GM21367 (cell line): ENCODE measurements around the gene SLC23A1.
A peak's percentile ranks its signal among the peaks of the same experiment; 100 is the strongest.
"Not testable (repeated sequence)": the region's sequence is repeated elsewhere in the genome, so short reads cannot be mapped to it uniquely, and the experiment has no call there.

Experiments used
- ATAC-seq: cut with Tn5 transposase; IDR thresholded peaks from one replicate; pipeline ENCODE4 v1.9.1; 2021; ENCODE audit not compliant: unreplicated experiment

SLC23A1 gene

DNA sequence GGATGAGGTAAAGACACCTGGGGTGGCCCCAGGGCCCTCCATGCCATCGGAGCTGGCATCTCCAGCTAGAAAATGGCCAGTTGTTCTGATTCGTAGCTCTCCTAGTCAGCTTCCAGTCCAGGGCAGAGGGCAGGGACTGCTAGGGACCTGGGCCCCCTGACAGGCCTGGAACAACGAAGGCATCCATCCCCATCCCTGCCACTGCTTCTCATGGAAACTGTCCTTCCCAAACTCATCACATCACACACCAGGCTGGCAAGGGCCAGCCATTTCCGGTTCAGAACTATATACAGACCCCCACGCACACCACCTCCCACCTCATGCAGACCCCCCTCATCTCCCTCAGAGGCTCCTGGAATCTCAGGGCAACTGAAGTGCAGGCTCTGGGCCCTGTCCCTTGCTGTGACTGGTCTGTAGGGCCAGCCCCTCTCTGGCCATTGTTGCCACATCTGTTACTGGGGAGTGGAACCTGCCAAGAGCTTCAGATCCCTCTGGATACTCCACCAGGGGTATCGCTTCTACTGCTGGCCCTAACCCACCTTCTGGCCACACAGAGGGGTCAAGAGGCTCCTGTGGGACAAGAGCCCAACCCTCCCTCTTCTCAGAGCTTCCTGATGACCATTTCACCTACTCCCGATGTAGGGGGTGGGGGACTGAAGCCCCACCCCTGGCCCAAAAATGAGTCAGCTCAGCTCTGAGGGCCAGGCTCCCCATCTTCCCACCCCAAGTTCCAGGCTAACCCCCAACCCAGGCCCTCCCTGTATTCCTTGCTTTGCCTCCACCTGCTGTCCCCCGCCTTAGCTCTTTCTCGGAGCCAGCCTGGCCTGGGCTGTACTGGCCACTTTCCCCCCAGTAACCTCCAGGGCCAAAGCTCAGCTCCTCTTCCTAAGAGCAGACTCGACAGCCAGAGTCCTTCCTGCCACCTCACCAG is 7.8 kb upstream of the SLC23A1 start:
- ATAC-seq = no peak

GRCh38 chr5:139389701-139390638 is 6.9 kb upstream of the SLC23A1 start, which contains the start of gene MZB1:
Gene MZB1, minus strand, starts transcription at chr5:139389913. Its CDS starts 57 bp downstream, at chr5:139389856.
- ATAC-seq = peak; percentile 37

- no peak for ATAC-seq
Observed at GRCh38 chr5:139388198-139388821, 5.2 kb upstream of the SLC23A1 start.

GRCh38 chr5:139387611-139388197 is 4.6 kb upstream of the SLC23A1 start:
- ATAC-seq = no peak

DNA sequence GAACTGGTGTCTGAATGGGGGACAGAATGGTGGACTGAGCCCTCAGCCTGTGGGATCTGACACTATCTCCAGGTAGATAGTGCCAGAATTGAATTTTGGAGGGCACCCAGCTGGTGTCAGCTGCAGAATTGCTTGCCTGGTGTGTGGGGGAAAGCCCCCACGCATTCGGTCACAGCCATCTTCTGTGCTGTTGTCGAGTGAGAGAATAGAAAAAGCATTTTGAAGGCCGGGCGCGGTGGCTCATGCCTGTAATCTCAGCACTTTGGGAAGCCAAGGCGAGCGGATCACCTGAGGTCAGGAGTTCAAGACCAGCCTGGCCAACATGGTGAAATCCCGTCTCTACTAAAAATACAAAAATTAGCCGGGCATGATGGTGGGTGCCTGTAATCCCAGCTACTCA is 3.9 kb upstream of the SLC23A1 start:
- ATAC-seq = not testable (repeated sequence)

DNA sequence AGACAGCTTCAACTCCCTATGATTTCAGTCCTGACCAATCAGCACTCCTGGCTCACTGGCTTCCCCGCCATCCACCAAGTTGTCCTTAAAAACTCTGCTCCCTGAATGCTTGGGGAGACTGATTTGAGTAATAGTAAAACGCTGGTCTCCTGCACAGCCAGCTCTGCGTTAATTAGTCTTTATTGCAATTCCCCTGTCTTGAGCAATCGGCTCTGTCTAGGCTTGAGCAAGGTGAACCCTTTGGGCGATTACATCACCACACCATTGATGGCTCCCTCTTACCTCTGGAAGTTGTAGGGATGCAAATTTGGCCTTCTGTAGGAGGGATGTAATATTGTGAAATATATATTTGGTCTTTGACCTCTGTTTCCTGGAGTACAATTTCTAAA is 2.9 kb upstream of the SLC23A1 start:
- ATAC-seq = no peak

DNA sequence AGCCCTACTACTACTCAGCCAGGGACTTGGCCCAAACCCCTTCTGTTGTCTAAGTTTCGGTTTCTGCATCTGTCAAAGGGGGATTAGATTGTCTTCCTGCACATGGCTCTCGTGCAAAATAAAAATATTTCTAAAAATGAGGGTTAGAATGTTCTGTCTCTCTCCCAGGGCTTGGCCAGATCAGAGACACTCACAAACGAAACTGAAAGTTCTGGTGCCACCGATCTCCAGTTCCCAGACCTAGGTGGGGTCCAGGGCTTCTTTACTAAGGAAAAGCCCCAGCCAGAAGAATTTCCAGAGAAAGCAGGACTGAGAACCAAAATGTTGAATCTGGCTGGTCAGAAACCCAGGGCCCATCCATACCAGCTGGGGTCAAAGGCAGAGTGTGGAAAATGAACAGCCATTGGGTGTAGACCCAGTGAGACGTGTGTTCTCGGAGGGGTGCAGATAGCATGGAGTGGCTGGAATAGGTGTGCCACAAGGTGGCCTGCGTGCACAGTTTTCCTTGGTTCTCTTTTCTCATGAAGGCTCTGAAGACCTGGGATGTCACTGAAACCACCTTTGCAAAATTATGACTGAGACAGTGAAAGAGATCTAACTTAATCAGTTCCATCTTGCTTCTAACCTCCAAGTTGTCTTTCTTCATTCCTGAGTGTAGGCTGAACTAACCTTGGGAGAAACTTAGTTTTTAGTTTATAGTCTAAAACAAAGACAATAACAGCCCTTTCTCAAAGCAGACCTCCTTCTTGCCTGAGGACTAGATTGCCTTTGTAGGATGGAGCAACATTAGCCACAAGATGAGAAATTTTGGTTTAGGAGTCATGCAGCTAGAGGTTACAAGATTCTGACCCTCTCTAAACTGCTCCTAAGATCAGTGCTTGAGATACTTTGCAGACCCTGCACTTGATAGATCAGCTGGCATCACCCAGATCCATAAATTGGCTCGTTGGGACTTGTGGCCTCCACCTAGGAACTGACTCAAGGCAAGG is 2.3 kb upstream of the SLC23A1 start:
- ATAC-seq = no peak

DNA sequence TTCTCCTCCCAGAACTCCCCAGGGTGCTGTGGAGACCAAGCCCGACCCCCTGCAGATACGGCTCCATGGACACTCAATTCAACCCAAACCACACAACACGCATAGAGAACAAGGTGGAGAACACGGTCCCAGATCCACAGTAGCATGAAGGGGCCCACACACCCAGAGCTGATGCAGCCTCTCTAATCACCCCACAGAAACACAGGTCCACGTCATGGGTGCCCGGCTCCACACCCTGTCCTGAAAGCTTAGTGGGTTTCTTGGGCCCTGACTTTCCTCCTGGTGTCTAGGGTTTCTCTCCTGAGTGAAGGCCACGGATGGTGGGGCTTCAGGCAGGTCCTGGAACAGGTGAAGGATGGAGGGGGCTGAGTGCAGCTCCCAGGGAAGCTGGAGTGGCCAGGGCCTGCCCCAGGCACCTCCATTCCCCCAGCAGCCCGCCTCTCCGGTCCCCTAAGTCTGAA is 1.5 kb upstream of the SLC23A1 start:
- no peak for ATAC-seq

DNA sequence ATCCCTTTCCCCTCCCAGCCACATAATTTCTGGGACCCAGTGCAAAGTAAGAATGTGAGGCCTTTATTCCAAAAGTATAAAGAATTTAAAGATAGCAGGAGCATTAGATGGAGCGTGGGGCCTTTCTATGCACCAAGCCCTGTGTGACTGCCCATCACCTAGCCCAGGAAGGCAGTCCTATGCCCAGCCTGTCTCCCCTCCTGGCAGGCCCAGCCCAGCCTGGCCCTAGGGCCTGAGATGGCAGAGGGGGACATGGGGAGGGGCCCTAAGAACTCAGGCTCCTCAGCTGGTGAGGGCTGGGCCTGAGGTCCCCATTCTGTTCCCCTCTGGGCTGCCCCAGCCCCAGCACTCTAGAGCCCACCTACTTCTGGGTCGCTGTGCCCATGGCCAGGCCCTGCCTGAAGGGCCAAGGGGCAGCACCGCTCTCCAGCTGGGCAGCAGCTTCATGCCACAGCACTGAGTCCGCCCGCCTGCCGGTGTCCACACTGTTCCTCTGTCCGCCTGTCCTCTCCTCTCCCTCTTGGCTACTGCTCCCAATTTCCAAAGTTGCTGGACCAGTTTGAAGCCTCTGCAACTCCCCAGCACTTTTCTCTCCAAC is 995 bp upstream of the SLC23A1 start:
- no peak for ATAC-seq

DNA sequence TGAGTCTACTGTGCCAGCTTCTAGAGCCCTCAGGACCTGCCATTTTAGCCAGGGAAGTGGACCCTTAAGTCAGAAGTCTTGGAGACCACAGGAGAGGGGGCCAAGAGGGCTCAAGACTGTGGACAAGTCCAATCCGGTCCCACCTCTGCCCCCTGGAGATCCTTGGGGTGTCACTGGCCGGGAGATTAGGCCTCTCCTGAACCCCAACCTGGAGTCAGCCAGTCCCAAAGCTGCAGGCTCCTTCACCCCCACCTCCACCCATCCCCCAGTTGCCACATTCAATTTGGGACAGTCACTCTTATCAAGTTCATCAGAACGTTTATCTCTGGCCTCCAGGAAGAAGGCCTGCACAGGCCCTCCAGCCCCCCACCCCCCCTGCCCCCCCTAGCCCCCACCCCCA is 290 bp downstream of the SLC23A1 start:
- ATAC-seq = no peak

DNA sequence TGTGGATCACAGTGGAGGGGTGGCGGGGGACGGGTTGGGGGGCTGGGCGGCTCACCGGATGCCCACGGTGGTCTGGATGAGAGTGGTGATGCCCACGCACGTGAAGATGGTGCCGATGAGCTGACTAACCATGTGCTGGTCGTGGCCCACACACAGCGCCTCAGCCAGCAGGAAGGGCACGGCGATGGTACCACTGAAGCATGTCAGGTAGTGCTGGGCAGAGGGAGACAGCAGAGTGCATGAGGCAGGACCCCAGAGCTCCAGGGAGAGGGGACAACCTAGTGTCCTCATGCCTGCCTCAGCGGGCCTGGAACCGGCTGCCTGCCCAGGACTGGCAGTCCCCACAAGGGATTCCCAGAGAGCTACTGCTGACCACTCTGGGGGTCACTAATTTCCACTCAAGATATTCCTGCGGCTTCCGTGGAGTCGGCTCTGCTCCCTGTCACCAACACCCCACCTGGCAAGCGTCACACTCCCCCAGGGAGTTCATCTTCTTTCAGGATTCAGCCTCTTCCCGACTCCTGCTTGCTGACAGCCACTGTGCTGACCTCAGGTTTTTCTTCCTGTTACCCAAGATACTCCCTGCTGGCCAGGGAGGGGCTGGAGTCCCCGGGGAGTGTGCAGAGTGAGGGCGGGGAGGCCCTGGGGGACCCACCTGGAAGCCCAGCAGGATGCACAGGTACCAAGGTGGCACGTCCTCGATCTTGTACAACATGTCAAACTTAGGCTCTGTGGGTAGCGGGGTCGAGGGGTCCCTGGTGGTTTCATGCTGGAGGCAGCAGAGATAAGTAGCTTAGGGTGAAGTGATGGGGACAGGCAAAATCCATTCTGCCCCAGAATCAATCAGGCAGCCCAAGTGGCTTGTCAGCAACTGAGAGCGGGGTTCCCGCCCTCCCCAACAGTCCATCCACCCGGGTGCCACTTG is 998 bp downstream of the SLC23A1 start:
- ATAC-seq = no peak

- ATAC-seq = no peak
Observed at GRCh38 chr5:139379626-139380449, 3.3 kb downstream of the SLC23A1 start.

GRCh38 chr5:139378941-139379361 is 4.1 kb downstream of the SLC23A1 start:
- no peak for ATAC-seq

- no peak for ATAC-seq
Observed at GRCh38 chr5:139378101-139378825, 4.8 kb downstream of the SLC23A1 start.

- ATAC-seq = no peak
Observed at GRCh38 chr5:139377226-139377625, 5.9 kb downstream of the SLC23A1 start.

DNA sequence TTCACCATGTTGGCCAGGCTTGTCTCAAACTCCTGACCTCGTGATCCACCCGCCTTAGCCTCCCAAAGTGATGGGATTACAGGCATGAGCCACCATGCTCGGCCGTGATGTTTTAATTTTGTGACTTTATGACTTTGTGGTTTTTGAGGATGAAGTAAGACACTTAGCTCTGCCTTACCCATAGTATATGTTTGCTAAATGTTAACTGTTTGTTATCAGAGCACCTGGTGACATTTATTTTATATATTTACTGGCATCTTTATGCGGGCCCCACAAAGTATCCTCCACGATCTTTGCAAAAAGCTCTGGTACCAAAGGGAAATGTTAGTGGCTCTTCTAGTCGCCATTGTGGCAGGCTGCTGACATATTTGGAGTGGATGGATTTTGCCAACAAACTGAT is 6.7 kb downstream of the SLC23A1 start:
- ATAC-seq = no peak
